ENCODE measurements around the gene STX7. TPM values are rescaled to one million over a fixed set of nuclear protein-coding genes. Genes with fewer than 3 reads are reported as not detected.
A peak's percentile ranks its signal among the peaks of the same experiment; 100 is the strongest.

The STX7 gene
- total RNA-seq, 1 experiment from 2014 or later = 41.0 TPM

- TF ChIP-seq CTCF (IDR thresholded peaks at IDR 0.05; ENCODE audit: insufficient read depth in 1 of 2, low read depth in 1 of 2, low read length in 1 of 2, severe bottlenecking in 1 of 2, unreplicated experiment in 1 of 2) = no peak
- POLR2A ChIA-PET = no interaction called here
- H3K27me3 Mint-ChIP-seq (ENCODE audit: insufficient read depth, unreplicated experiment) = peaks cover 31% of the 10 kb centered on the region
These were observed 111.2 kb downstream of the STX7 start for GRCh38 chr6:132401618-132402285.

GRCh38 chr6:132400883-132401617, 111.9 kb downstream of the STX7 start, which contains the start of gene MOXD1:
TSS of gene MOXD1 (minus strand) at chr6:132401475. CDS start at chr6:132401426, 49 bp downstream.
- peak; percentile 40 to 64 for DNase-seq
- H3K4me1 ChIP-seq = no peaks in the 10 kb centered on the region
- intact Hi-C loops (cut with micrococcal nuclease; ENCODE audit: unreplicated experiment) = loop anchor here (2.0 kb wide), 2 partner anchors 84 to 100 kb away; no protein-coding TSS in a partner anchor
- no TSS peak for BruUV-seq (replicated peaks)
- Mint-ChIP-seq H3K27ac (ENCODE audit: unreplicated experiment) (no peak within 1 kb of the TSS), H3K36me3 (ENCODE audit: insufficient read depth, unreplicated experiment) (no peaks in the 10 kb centered on the region), H3K27me3 (ENCODE audit: insufficient read depth, unreplicated experiment) (peaks cover 30% of the 10 kb centered on the region), H3K4me3 (ENCODE audit: unreplicated experiment) (peak within 1 kb of the TSS; percentile 71), H3K4me1 (ENCODE audit: low read depth, unreplicated experiment) (peaks cover 5% of the 10 kb centered on the region), H3K9me3 (ENCODE audit: unreplicated experiment) (no peaks in the 10 kb centered on the region)
- no peaks in the 10 kb centered on the region for H3K9me3 ChIP-seq
- TF ChIP-seq CTCF (IDR thresholded peaks at IDR 0.05; ENCODE audit: insufficient read depth in 1 of 2, low read depth in 1 of 2, low read length in 1 of 2, severe bottlenecking in 1 of 2, unreplicated experiment in 1 of 2) = no peak
- H3K36me3 ChIP-seq (ENCODE audit: control insufficient read depth, insufficient read depth, low read length) = no peaks in the 10 kb centered on the region
- peak within 1 kb of the TSS; percentile 78 for H3K4me3 ChIP-seq (ENCODE audit: low read depth, low read length)
- CTCF ChIA-PET = no interaction called here
- POLR2A ChIA-PET = no interaction called here
- H3K27me3 ChIP-seq (replicated peaks; ENCODE audit: control insufficient read depth, insufficient read depth, low read length) = peaks cover 2% of the 10 kb centered on the region

More at GRCh38 chr6:132401618-132402285, 111.2 kb downstream of the STX7 start:
- no peaks in the 10 kb centered on the region for H3K4me1 ChIP-seq
- no peak for DNase-seq
- intact Hi-C loops (cut with micrococcal nuclease; ENCODE audit: unreplicated experiment) = loop anchor here (2.0 kb wide), 2 partner anchors 83 to 101 kb away; no protein-coding TSS in a partner anchor
- Mint-ChIP-seq H3K27ac (ENCODE audit: unreplicated experiment) (no peak overlapping the region), H3K9me3 (ENCODE audit: unreplicated experiment) (no peaks in the 10 kb centered on the region), H3K4me3 (ENCODE audit: unreplicated experiment) (peak overlapping the region; percentile 71), H3K4me1 (ENCODE audit: low read depth, unreplicated experiment) (peaks cover 5% of the 10 kb centered on the region), H3K36me3 (ENCODE audit: insufficient read depth, unreplicated experiment) (no peaks in the 10 kb centered on the region)
- H3K4me3 ChIP-seq (ENCODE audit: low read depth, low read length) = peak overlapping the region; percentile 78
- BruUV-seq (replicated peaks) = no TSS peak
- peaks cover 2% of the 10 kb centered on the region for H3K27me3 ChIP-seq (replicated peaks; ENCODE audit: control insufficient read depth, insufficient read depth, low read length)
- no peaks in the 10 kb centered on the region for H3K36me3 ChIP-seq (ENCODE audit: control insufficient read depth, insufficient read depth, low read length)
- CTCF ChIA-PET = no interaction called here
- H3K9me3 ChIP-seq = no peaks in the 10 kb centered on the region

GRCh38 chr6:132400555-132400882, 112.4 kb downstream of the STX7 start:
- Mint-ChIP-seq H3K27ac (ENCODE audit: unreplicated experiment) (no peak overlapping the region), H3K9me3 (ENCODE audit: unreplicated experiment) (no peaks in the 10 kb centered on the region), H3K4me1 (ENCODE audit: low read depth, unreplicated experiment) (peaks cover 5% of the 10 kb centered on the region), H3K27me3 (ENCODE audit: insufficient read depth, unreplicated experiment) (peaks cover 28% of the 10 kb centered on the region), H3K36me3 (ENCODE audit: insufficient read depth, unreplicated experiment) (no peaks in the 10 kb centered on the region), H3K4me3 (ENCODE audit: unreplicated experiment) (peak overlapping the region; percentile 71)
- no peak for TF ChIP-seq CTCF (IDR thresholded peaks at IDR 0.05; ENCODE audit: insufficient read depth in 1 of 2, low read depth in 1 of 2, low read length in 1 of 2, severe bottlenecking in 1 of 2, unreplicated experiment in 1 of 2)
- Histone ChIP-seq H3K27me3 (replicated peaks; ENCODE audit: control insufficient read depth, insufficient read depth, low read length) (peaks cover 2% of the 10 kb centered on the region), H3K9me3 (no peaks in the 10 kb centered on the region), H3K36me3 (ENCODE audit: control insufficient read depth, insufficient read depth, low read length) (no peaks in the 10 kb centered on the region), H3K4me1 (no peaks in the 10 kb centered on the region), H3K4me3 (ENCODE audit: low read depth, low read length) (peak overlapping the region; percentile 78)
- ChIA-PET CTCF (no interaction called here), POLR2A (no interaction called here)
- intact Hi-C loops (cut with micrococcal nuclease; ENCODE audit: unreplicated experiment) = loop anchor here (2.0 kb wide), 2 partner anchors 84 to 100 kb away; no protein-coding TSS in a partner anchor
- no TSS peak for BruUV-seq (replicated peaks)
- DNase-seq = no peak
